ENCODE data around the gene HSPA8. TPM values are rescaled to one million over a fixed set of nuclear protein-coding genes. Genes with fewer than 3 reads are reported as not detected.

The HSPA8 gene
- total and polyA plus RNA-seq, 2 of the 13 experiments (the other 11 are each of a cell fraction or from before 2014, with no cell fraction given), result 936 to 2,151 TPM

DNA sequence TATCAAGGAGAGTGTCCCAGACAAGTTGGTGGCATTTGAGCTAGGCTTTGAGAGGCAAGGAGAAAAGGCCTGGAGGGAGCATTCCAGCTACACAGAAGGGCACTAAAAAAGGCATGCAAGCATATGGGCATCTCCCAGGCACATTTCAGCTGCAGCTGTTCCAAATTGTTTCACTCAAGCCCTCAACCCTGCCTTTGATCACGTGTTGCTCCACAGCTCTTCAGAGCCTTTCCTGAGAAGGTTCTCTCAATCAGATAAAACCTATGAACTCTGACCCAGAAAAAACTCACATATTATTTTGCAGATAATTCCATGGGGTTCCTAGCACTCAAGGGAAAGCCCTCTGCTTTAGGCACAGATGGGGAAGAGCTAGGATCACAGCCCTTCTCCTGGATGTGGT, 24.4 kb upstream of the HSPA8 start:
- Histone ChIP-seq H3K27ac (ENCODE audit: extremely low read length, insufficient read depth, low read length) (no peak overlapping the region), H3K9ac (ENCODE audit: insufficient read depth, low read depth, low read length) (no peak overlapping the region), H3K4me1 (ENCODE audit: insufficient read depth, low read length) (peaks cover 7% of the 10 kb centered on the region; the same call in 1 of the 2 replicates), H3K4me2 (ENCODE audit: low read depth, low read length) (no peak overlapping the region), H3K27me3 (ENCODE audit: control insufficient read depth in 1 of 2, insufficient read depth in 2 of 2, low read length in 2 of 2) (no peaks in the 10 kb centered on the region), H3K9me3 (ENCODE audit: low read length) (no peaks in the 10 kb centered on the region), H3K4me3 (replicated peaks in 1 of 3; ENCODE audit: insufficient read depth in 1 of 3, low read depth in 2 of 3, low read length in 3 of 3) (no peak overlapping the region), H3K79me2 (ENCODE audit: insufficient read depth, low read length) (no peaks in the 10 kb centered on the region), H2AFZ (ENCODE audit: low read length) (no peak overlapping the region), H4K20me1 (ENCODE audit: insufficient read depth, low read length) (no peaks in the 10 kb centered on the region), H3K36me3 (replicated peaks in 1 of 2; ENCODE audit: control insufficient read depth in 1 of 2, insufficient read depth in 2 of 2, low read length in 2 of 2) (no peaks in the 10 kb centered on the region)
- no peak for TF ChIP-seq ZSCAN21 (CRISPR knock-in tag; IDR thresholded peaks at IDR 0.05; ENCODE audit: borderline replicate concordance)
- TF ChIP-seq USF2 (IDR thresholded peaks at IDR 0.05; ENCODE audit: low read depth, low read length), result peak; percentile 31; the same call in 1 of the 2 replicates
- TF ChIP-seq USF2 (CRISPR knock-in tag; IDR thresholded peaks at IDR 0.05; ENCODE audit: borderline replicate concordance), result no peak
- intact Hi-C loops (cut with micrococcal nuclease; ENCODE audit: unreplicated experiment), result no loop called here
- BruUV-seq (replicated peaks), result no TSS peak
- CTCF ChIA-PET (ENCODE audit: low intra/inter-chr PET ratio, low total read pairs), result no interaction called here
- WGBS (ENCODE audit: low lambda C conversion rate), result 9% methylated on average over 1 of the region's 1 CpG
- ATAC-seq, result no peak
- DNase-seq (ENCODE audit: low spot score), result no peak
- FAIRE-seq, result no peak
- POLR2A ChIA-PET, result interaction anchor here (5.3 kb wide), 1 partner anchor 24 kb away, joined by 20 read pairs; the partner anchor contains the start of gene HSPA8
- in situ Hi-C loops (cut with HindIII; ENCODE audit: extremely low pct_ligation_motif_present, low pct_unique_long_range_greater_than_20kb), result no loop called here

DNA sequence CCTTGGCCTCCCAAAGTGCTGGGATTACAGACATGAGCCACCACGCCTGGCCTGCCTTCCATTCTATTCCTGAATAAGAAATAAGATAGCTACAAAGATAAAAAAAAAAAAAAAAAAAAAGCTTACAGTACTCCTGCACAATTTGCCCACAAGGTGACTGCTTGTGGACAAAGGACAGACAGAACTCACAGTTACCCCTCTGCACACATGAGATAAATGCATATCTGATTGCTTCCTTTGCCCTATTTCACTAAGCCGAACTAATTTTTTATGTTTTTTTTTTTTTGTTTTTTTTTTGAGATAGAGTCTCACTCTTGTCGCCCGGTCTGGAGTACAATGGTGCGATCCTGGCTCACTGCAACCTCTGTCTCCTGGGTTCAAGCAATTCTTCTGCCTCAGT, 23.6 kb upstream of the HSPA8 start:
- in situ Hi-C loops (cut with HindIII; ENCODE audit: extremely low pct_ligation_motif_present, low pct_unique_long_range_greater_than_20kb), result no loop called here
- no peaks in the 10 kb centered on the region for H3K36me3 ChIP-seq (replicated peaks in 1 of 2; ENCODE audit: control insufficient read depth in 1 of 2, insufficient read depth in 2 of 2, low read length in 2 of 2)
- no peaks in the 10 kb centered on the region for H3K9me3 ChIP-seq (ENCODE audit: low read length)
- no peak overlapping the region for H3K9ac ChIP-seq (ENCODE audit: insufficient read depth, low read depth, low read length)
- 69% methylated on average over 5 of the region's 5 CpGs for WGBS (ENCODE audit: low lambda C conversion rate)
- intact Hi-C loops (cut with micrococcal nuclease; ENCODE audit: unreplicated experiment), result no loop called here
- BruUV-seq (replicated peaks), result no TSS peak
- H4K20me1 ChIP-seq (ENCODE audit: insufficient read depth, low read length), result no peaks in the 10 kb centered on the region
- no peak overlapping the region for H3K4me3 ChIP-seq (replicated peaks in 1 of 3; ENCODE audit: insufficient read depth in 1 of 3, low read depth in 2 of 3, low read length in 3 of 3)
- no peaks in the 10 kb centered on the region for H3K27me3 ChIP-seq (ENCODE audit: control insufficient read depth in 1 of 2, insufficient read depth in 2 of 2, low read length in 2 of 2)
- no peak for DNase-seq (ENCODE audit: low spot score)
- POLR2A ChIA-PET, result interaction anchor here (5.3 kb wide), 1 partner anchor 24 kb away, joined by 20 read pairs; the partner anchor contains the start of gene HSPA8
- no peaks in the 10 kb centered on the region for H3K79me2 ChIP-seq (ENCODE audit: insufficient read depth, low read length)
- no peak for FAIRE-seq
- ATAC-seq, result no peak
- H3K27ac ChIP-seq (ENCODE audit: extremely low read length, insufficient read depth, low read length), result no peak overlapping the region
- H3K4me2 ChIP-seq (ENCODE audit: low read depth, low read length), result no peak overlapping the region
- H2AFZ ChIP-seq (ENCODE audit: low read length), result no peak overlapping the region
- CTCF ChIA-PET (ENCODE audit: low intra/inter-chr PET ratio, low total read pairs), result no interaction called here
- H3K4me1 ChIP-seq (ENCODE audit: insufficient read depth, low read length), result peaks cover 7% of the 10 kb centered on the region; the same call in 1 of the 2 replicates
- no peak for TF ChIP-seq ZSCAN29 (CRISPR knock-in tag; conservative IDR thresholded peaks at IDR 0.05)
- no peak for TF ChIP-seq ZNF792 (CRISPR knock-in tag; IDR thresholded peaks at IDR 0.05)
- no peak for TF ChIP-seq ZNF646 (CRISPR knock-in tag; IDR thresholded peaks at IDR 0.05)
- TF ChIP-seq JARID2 (CRISPR knock-in tag; IDR thresholded peaks at IDR 0.05; ENCODE audit: insufficient replicate concordance), result no peak
- no peak for TF ChIP-seq ZNF451 (CRISPR knock-in tag; IDR thresholded peaks at IDR 0.05)
- TF ChIP-seq HOXA3 (CRISPR knock-in tag; IDR thresholded peaks at IDR 0.05), result no peak
